ENCODE data around the gene C2orf92.
"Not testable (repeated sequence)": the region's sequence is repeated elsewhere in the genome, so short reads cannot be mapped to it uniquely, and the experiment has no call there.

C2orf92 gene

DNA sequence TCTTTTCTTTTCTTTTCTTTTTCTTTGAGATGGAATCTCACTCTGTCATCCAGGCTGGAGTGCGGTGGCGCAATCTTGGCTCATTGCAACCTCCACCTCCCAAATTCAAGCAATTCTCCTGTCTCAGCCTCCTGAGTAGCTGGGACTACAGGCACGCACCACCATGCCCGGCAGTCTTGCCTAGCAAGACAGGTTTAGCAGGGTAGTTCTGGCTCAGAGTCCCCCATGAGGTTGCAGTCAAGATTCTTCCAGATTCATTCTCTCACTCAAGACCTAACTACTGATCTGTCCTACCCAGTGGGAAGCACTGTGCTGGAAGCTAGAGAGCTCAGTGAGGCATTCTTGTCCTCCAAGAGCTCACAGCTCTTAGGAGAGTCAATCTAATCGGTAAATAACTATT, 26.2 kb downstream of the C2orf92 start:
- no peak for DNase-seq

DNA sequence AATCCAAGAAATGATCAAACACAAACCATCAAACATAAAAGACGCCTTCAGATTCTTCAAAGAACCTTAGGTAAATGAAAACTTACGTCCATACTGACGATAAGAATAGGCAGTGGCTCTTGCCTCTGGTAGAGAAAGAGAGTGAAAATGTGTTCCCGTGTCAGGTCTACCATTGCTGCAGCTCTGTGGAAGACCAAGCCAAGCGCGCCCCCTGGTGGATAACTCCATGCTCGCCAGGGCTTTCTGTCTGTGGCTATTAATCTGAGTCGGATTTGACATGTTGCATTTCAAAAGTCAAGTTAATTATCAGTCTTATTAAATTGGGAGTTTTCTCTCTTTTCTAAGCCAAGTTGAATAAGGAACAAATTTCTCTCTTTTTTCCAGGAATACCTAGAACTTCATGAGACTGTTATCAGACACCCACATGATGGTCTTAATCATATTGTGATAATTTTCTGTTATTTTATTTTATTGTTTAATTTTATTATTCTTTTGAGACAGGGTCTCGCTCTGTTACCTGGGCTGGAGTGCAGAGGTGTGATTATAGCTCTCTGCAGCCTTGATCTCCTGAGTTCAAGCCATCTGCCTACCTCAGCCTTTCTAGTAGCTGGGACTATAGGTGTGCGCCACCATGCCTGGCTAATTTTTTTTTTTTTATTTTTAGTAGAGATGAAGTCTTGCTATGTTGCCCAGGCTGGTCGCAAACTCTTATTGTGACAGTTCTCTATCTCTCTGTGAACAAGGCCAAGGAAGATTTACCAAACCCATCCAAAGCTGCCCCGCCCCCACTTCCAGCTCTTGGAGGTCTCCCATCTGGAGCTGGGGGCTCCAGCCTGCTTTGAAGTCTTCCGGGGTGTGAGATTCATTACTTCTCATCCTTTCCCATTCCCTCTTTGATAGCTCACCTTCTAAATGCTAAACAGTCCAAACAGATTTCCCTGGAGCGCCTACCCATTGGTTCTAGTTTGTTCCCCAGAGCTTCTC, 28.0 kb downstream of the C2orf92 start:
- peak; percentile 75 to 93 (median 84) for DNase-seq

DNA sequence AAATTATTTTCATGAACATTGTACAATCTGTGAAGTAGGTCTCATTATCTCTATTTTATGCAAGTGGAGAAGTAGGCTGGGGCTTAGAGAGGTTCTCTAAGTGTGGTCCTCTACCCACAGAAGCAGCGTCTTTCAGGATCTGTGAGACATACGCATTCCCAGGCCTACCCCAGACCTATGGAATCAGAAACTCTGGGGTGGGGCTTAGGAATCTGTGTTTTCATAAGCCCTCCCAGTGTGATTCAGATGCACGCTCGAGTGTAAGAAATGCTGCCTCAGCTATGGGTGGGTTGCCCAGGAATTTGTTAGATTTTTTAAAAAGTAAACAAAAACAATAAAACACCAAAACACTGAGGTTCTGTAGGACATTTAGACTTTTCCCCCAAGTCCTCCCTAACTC, 29.0 kb downstream of the C2orf92 start:
- DNase-seq, result no peak

DNA sequence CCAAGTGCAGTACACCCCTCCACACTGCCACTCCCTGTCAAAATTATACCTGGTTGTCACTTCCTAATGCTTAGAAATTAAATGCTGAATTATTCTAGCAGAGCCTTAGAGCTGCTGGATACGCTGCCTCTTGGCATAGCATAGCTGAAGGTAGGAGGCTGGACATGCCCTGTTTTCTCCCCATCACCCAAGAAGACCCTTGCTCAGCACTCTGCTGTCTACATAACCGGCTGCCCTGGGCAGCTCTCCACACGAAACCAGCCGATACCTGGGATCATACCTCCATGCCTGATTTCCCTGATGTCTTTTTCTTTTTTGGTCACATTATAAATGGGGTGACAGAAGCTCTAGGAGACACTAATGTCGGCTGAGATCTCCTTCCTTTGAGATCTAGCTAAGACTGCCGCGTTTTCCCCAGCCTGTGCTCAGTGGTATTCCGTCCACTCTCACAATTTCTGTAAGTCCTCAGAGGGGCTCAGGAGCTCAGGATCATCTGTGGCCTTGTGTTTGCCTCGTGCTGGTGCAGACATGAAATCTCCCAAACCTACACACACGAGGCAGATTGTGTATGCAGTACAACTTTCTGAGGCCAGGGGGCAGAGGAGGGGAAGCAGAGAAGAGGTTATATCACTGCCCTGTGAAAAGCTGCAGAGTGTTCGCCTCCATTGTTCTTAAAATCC, 30.4 kb downstream of the C2orf92 start:
- DNase-seq, result peak in 4 of 5 donors; percentile 38 to 59 (median 52)

DNA sequence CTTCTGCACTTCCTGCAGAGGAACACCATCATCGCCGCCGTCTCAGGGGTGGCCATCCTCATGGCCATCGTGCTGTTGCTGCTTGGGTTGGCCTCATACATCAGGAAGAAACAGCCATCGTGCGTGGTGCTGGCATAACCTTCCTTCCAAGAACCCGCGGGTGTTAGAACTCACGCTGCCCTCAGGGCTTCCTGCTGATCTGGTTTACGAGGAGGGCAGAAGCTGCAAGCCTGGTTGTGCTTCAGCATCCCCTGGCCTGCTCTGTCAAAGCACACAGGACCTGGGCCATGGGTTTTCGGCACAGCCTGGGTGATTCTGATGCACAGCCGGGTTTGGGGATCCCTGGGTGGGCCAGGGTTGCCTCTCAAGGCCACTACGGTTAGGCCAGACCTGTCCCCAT, 31.7 kb downstream of the C2orf92 start:
- DNase-seq, result no peak

DNA sequence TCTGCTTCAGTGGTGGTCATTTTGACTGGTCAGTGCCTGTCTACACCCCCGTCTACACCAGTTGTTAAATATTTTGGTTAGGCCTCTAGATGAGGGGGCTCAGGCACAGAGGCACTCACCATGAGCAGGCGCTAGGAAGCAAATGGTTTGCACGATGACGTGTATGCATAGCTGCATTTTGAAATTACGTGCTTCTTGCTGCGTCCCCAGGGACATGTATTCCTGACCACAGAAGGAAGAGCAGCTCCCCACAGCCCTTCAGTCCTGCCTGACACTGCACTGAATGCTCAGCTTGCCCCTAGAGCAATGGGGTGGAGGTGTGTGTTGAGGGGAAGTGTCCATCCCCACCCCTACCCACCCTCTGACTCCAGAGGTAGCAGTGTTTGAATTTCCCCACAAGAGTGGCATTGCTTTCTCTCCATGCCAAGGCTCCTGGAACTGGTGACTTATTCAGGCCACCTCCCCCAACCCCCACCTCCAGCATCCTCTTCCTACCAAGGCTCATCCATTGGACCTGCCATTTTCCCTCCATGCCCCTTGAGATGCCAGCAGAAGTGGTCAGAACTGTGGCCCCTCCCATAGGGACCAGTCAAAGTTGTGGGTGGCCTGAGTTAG, 32.4 kb downstream of the C2orf92 start:
- no peak for DNase-seq

DNA sequence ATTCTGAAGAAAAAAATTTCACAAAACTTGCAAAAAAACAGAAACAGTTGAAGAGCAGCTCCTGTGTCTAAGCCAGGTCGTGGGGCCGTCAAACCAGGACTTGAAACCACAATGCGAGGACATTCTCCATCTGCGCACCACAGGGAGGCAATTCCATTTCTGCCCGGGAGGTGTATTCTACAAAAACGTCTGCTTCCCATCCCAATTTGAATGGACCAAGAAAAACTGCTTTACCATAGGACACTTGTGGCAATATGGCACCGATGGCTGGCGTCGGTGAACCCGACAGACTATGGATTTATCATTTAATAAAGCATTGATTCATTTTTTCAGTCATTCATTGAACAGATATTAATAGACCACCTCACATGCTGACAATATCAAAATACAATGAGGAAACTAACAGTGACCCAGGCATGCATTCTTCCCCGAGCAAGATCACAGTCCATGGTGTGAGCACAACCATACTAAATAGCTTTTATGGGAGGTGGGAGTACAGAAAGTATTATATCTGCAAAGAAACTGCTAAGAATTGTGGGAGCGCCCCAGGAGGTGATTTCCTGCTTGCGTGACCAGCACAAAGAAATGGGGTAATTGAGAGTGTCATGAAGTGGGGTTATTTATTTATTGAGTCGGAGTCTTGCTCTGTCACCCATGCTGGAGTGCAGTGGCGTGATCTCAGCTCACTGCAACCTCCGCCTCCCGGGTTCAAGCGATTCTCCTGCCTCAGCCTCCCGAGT, 33.4 kb downstream of the C2orf92 start:
- no peak for DNase-seq

DNA sequence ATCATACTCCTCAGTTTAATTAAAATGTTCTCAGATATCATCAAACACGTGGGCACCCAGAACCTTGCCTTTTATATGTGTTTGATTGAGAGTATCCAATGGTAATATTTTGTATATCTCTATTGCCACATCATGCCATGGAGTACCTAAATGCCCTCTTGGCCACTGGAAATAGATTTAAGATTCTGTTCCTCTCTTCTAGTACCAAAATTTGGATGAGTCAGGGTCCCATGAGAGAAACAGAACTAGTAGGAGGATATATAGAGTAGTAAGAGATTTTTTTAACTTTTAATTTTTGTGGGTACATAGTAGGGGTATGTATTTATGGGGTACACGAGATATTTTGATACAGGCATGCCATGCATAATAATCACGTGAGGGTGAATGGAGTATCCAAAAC, 34.2 kb downstream of the C2orf92 start:
- no peak for DNase-seq

DNA sequence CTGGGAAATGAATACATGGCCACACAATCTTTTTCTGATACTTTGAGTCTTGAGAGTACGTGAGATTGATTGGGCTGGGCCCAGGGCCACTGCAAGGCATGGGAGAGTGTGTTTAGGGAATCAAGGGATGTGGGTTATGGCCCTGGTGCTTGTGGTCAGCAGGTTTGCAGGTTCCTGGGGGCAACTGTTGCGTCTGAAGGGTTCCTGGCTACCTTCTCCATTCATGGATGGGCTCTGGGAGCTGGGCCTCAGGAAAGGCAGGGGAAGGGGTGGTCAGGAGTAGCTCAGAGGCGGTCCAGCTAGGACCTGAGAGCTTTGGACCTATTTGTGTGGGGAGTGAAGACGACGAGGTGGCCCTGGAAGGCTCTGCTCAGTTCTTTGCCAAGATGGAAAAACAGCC, 35.5 kb downstream of the C2orf92 start:
- DNase-seq, result no peak

DNA sequence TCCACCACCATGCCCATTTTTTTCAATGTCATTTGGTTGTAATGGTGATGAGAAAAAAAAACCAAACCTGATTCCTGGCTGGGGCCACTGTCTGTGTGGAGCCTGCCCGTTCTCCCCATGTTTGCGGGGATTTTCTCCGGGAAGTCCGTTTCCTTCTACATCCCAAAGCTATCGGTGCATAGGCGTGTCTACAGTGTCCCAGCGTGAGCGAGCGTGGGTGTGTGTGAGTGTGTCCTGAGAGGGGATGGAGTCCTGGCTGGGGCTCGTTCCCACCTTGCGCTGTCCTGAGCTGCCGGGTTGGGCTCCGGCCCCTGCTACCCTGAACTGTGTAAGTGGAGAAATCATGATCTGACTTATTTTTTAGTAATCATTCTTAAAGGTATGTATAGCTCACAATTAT, 36.6 kb downstream of the C2orf92 start:
- no peak for DNase-seq

DNA sequence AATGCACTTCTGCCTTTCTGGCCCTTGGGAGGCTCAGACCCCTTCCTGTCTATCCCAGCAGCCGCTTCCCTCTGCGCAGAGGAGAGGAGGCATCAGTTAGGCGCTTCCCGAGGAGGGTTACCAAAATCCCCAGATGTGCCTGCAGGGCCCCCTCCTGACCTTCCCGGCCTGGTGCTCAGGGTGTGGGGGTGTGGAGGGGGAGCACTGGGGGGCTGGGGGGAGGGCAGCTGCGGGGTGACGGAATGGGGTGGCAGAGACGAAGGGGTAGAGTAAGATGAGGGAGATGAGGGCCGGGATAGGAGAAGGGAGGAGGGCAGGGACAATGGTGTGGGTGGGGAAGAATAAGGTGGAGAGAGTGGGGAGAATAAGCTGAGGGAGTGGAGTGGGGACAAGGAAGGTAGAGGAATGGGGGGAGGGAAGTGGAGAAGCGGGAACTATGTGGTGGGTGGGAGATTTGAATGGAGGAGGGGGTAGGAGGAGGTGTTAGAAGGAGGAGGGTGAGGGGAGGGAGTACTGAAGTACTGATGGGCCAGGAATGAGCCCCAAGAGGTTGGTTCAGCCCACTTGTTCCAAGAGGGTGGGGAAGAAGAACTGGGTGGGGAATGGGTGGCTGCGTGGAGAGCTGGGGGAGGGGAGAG, 37.3 kb downstream of the C2orf92 start:
- no peak for DNase-seq

DNA sequence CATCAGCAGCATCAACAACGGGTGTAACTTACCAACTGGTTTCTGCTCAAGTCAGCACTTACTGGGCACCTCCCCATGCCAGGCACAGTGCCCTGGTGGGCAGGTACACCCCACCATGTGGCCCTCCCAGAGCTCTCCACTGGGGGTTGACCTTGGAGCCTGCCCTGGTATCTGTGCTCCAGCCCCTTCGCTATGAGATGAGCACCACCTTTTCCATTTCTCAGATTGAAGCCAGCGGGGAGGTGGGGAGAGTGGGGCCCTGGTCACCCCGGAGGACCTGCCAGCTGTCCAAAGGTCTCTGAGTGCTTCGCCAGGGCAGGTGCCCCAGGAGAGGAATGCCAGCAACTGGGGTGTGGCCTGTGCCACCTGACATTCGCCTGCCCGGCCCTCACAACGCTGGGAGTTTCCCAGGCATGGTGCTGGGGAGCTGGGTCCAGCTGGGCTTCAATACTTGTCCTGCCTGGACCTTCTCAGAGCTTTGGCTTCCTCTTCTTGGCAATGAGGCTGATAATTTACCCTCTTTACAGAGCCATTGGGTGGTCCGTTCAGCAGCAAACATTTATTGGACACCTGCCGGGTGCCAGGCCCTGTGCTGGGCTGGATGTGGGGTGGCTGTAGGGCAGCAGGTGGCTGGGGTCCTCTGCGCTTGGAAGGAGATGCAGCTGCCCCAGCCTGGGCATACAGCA, 38.0 kb downstream of the C2orf92 start:
- DNase-seq, result no peak

DNA sequence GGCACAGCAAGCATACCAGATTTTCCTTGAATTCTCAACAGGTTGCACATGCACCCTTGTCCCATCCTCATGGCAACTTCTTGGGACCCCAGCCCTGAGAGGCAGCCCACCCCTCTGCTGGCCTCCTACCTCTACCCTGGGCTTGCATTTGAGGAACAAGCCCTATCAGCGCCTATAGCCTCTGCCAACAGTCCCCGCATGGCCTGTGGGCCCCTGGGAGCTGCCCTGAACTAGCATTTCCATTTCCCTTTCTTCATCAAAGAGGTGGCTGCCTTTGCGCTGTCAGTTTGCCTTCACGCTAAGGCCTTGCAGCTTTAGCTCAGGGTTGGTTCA, 38.5 kb downstream of the C2orf92 start:
- DNase-seq, result no peak

DNA sequence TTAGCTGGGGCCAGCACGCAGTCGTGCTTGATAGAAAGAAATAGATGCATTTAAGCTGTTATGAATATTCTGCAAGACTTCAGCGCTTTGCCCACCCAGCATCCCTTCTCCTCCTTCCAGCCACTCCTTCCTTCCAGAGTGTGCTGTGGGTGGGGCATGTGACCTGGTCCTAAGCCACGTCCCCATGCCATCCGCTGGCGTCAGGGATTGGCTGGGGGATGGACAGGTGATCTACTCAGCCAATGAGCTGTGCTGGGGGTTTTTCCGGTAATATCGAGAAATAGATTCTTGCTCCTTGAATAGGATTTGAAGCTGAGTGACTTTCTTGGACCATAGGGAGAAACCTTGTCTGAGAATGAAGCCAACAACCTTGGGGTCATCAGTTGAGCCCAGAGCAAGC, 39.1 kb downstream of the C2orf92 start:
- no peak for DNase-seq

DNA sequence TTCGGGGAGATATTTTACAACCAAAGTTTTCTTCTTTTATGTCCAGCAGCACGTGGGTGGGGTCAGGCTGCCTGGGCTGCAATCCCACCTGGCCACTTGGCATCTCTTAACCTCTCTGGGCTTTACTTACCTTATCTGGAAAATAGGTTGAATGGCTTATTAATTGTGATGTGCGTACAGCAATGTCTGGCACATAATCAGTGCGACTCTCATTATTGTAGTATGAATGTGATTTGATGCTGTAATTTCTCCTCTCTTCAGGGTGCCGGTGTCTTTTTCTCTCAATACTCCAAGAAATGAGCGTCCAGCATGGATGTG, 41.8 kb downstream of the C2orf92 start:
- DNase-seq, result no peak

DNA sequence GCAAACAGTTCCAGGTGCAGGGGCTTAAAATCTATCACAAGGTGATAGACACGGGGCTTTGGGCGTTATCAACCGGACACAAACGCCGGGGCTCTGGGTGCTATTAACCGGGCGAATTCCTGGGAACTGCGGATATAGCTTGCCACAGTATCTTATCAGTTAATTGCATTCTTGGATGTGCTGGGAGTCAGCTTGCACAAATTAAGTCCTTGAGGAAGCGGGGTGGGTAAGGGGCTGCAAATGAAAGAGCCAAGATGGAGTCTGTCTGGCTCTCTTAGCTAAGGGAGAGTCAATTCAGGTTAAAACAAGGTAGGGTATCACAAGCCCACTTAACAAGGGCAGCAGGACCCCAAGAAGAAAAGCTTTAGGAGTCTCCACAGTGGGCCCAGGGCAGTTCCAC, 42.7 kb downstream of the C2orf92 start:
- DNase-seq, result not testable (repeated sequence)

DNA sequence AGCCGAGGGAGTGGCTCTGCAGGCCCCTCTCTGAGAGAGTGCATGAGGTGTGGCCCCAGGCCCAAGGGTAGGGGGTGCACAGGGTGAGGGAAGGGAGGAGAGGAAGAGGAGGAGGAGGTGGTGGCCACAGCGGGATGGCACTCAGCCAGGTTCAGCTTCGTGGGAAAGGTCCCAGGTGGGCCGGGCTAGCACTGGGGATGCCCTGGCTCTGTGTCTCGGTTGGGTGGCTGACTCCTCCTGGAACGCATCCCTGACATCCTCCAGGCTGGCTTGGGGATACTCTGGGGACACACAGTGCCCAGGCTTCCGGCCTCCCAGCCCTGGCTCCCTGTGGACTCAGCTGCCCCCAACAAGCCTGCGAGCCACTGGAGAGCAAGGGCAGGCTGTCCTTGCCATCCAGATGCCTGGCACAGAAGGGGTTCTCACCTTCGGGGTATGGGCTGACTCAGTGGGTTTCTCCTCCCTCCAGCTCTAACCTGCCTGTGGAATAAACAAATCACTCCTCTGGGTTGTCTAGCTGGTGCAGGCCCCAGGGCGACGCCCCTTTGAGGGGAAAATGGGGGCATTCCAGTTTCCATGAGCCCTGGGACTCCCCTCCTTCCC, 43.3 kb downstream of the C2orf92 start:
- DNase-seq, result peak in 3 of 5 donors; percentile 31 to 52 (median 33)

DNA sequence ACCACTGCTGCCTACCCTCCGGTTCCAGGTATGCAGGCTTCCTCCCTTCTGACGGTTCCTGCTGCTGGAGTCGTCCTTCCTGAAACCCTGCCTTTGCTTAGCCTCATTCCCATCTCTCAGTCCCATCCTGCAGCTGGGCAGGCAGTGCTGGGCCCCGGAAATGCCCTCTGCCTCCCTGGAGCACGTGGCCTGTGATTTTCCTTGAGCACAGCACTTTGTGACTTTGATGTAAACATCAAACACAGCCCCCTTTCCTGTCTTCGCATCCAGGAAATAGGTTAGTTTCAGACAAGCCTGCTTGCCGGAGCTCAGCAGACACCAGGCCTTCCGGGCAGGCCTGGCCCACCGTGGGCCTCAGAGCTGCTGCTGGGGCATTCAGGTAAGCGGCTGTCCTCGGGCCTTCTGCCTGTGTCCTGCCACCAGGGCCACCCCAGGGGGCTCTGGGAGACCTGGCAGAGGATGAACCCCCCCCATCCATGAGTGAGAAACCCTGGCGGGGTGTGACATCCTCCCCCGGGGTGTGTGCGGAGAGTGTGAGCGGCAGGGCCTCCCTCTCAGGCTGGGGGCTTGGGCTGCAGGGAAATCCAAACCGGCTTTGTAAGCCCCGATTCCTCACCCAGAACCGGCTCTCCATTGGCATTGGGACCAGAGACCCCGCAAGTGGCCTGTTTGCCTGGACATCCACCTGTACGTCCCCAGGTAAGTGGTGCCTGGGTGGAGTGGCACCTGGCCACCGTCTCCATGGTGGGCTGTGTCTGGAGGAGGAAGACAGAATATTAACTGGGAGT, 44.0 kb downstream of the C2orf92 start, which contains the start of gene ZAP70:
Gene ZAP70 (plus strand): TSS at position 281 of the 788 bp plus-strand sequence. CDS start 10,461 bp downstream, outside the sequence.
- DNase-seq, result peak; percentile 23 to 86 (median 55)

DNA sequence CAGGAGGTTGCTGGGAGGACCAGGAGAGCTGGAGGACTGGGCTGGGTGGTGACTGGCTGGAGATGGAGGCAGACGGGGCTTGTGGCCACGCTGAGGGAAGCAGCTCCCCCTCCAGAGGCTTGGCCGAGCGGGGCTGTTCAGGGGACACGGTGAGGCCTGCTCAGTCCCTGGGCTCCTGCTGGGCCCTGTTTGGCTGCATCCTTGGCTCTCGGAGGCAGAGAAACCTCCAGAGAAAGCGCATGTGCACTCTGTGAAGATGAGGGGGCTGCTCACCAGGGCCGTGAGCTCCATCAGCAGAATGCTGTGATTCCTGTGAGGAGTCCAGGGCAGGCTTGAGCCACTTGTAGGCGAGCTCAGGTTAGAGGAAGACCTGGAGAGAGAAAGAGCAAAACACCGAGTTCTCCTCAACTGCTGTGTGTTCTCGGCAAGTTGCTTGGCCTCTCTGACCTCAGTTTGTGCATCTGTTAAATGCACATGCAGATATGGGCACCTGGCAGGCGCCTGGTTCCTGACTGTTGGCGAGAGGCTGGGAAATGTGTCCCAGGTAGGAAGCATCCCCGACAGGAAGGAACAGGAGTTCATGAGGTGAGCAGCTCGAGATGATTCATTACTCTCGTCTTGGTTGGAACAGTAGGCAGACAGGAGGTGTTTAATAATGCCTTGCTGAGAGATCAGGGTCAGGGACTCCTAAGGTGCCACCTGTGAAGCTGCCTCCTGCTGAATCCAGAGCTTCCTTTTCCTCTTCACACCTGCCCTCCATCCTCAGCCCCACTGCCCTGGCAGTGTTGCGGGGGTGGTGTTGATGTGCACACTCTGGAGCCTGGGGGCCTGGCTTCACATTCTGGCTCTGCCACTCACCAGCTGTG, 44.8 kb downstream of the C2orf92 start:
- peak in 1 of 5 donors; percentile 42 for DNase-seq
